ENCODE results near the gene GID8.

The GID8 gene

GRCh38 chr20:62980970-62981369, 43.0 kb downstream of the GID8 start:
- in situ Hi-C loops (cut with MboI; ENCODE audit: low sequenced_read_pairs): no loop called here

GRCh38 chr20:62982124-62983075, 44.5 kb downstream of the GID8 start:
- in situ Hi-C loops (cut with MboI; ENCODE audit: low sequenced_read_pairs): no loop called here

GRCh38 chr20:62983210-62983609, 45.3 kb downstream of the GID8 start:
- in situ Hi-C loops (cut with MboI; ENCODE audit: low sequenced_read_pairs): no loop called here

GRCh38 chr20:62984666-62985443, 46.9 kb downstream of the GID8 start:
- in situ Hi-C loops (cut with MboI; ENCODE audit: low sequenced_read_pairs): no loop called here

DNA sequence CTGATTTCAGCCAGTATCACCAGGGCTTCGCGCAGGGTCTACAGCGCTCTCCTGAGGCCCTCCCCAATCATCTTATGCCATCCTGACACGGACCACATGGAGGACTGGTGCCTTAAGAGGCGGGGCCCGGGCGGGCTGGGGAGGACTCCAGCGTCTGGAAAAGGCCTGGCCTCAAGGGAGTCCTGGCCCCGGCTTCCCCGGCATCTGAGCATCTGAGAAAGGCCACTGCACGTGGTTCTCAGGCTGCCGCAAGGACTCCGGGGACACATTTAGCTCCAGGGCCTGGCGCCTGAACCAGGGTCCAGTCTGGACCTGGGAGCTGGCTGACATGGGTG, 47.5 kb downstream of the GID8 start:
- in situ Hi-C loops (cut with MboI; ENCODE audit: low sequenced_read_pairs): no loop called here

GRCh38 chr20:62986257-62986800, 48.4 kb downstream of the GID8 start:
- in situ Hi-C loops (cut with MboI; ENCODE audit: low sequenced_read_pairs): no loop called here

GRCh38 chr20:62987114-62987513, 49.2 kb downstream of the GID8 start:
- in situ Hi-C loops (cut with MboI; ENCODE audit: low sequenced_read_pairs): no loop called here

GRCh38 chr20:62989201-62989601, 51.3 kb downstream of the GID8 start:
- in situ Hi-C loops (cut with MboI; ENCODE audit: low sequenced_read_pairs): no loop called here

GRCh38 chr20:62990306-62990825, 52.4 kb downstream of the GID8 start:
- in situ Hi-C loops (cut with MboI; ENCODE audit: low sequenced_read_pairs): no loop called here

DNA sequence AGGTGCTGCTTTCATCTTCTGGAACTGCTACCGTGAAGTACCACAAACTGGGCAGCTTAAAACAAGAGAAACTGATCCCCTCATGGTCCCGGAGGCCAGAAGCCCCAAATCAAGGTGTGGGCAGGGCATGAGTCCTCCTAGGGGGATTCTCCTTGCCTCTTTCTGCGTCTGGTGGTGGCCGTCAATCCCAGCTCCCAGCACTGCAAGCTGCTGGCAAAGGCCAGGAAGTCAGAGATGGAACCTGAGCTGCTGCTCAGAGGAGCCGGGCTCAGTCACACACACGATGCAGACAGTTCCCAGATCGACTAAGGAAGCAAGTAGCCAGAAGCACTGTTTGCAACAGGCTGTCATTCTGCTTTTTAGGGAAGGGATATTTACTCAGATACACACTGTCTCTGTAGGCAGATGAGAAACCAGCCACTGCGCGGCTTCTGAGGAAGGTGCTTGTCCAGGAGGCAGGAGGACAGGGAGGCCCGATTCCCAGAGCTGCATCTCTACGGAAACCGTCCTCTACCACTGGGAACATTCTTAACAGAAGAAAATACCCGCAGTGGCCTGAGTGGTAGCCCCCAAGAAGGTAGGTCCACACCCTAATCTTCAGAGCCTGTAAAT, 53.4 kb downstream of the GID8 start:
- in situ Hi-C loops (cut with MboI; ENCODE audit: low sequenced_read_pairs): no loop called here

GRCh38 chr20:62991863-62992262, 53.9 kb downstream of the GID8 start:
- in situ Hi-C loops (cut with MboI; ENCODE audit: low sequenced_read_pairs): no loop called here

- in situ Hi-C loops (cut with MboI; ENCODE audit: low sequenced_read_pairs): no loop called here
These were observed 56.0 kb downstream of the GID8 start for GRCh38 chr20:62993856-62994494.

GRCh38 chr20:62994869-62995281, 56.9 kb downstream of the GID8 start:
- in situ Hi-C loops (cut with MboI; ENCODE audit: low sequenced_read_pairs): no loop called here

GRCh38 chr20:62995481-62995880, 57.5 kb downstream of the GID8 start:
- in situ Hi-C loops (cut with MboI; ENCODE audit: low sequenced_read_pairs): no loop called here

GRCh38 chr20:62995898-62996595, 58.1 kb downstream of the GID8 start:
- in situ Hi-C loops (cut with MboI; ENCODE audit: low sequenced_read_pairs): no loop called here

DNA sequence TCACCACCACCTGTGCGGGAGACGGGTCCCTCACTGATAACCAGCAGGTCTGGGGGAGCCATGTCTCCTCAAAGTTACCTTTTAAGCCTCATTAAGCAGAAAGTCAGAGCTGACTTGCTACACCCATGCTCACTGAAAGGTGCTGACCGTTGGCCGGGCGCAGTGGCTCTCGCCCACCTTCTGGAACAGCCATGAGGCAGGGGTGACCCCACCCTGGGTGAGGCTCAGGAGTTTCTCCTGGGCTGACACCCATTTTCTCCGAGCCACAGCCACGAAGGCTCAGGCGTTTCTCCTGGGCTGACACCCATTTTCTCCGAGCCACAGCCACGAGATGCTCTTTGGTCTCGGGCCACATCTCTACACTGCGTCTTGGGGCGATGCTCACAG, 58.6 kb downstream of the GID8 start:
- in situ Hi-C loops (cut with MboI; ENCODE audit: low sequenced_read_pairs): no loop called here

- in situ Hi-C loops (cut with MboI; ENCODE audit: low sequenced_read_pairs): no loop called here
These were observed 59.6 kb downstream of the GID8 start for GRCh38 chr20:62997417-62998035.

Data from HL-60/S4 treated with retinoic acid at 250 ng/mL for 4 days and 3 days (cell line).